Activated T-helper 1 cell treated with anti-CD3 and anti-CD28 coated beads, Interleukin-12 subunit alpha, Interleukin-12 subunit beta, Interleukin-2, Interleukin-4 antibody, amounts not matched to agents 30 ng/mL and 10 ng/mL and 1 ng/mL, durations not matched to agents 14 hours and 24 hours and 36 hours (primary cell): Measurements from ENCODE around the gene ADAMTSL2. TPM values are rescaled to one million over a fixed set of nuclear protein-coding genes. Genes with fewer than 3 reads are reported as not detected.

Source experiments
- DNase-seq: peaks from one replicate; pipeline ENCODE4 v3.0.0; 2021; ENCODE audit warnings: low spot score
- H3K27ac Mint-ChIP-seq: one replicate; pipeline ENCODE4 v1.8.0; 2021; ENCODE audit warnings: mild to moderate bottlenecking, mixed read lengths
- H3K27me3 Mint-ChIP-seq: one replicate; pipeline ENCODE4 v1.8.0; 2022; ENCODE audit warnings: mild to moderate bottlenecking, moderate library complexity, mixed read lengths; ENCODE audit not compliant: insufficient read depth
- H3K36me3 Mint-ChIP-seq: one replicate; pipeline ENCODE4 v1.8.0; 2021; ENCODE audit warnings: low read depth, mixed read lengths
- H3K4me1 Mint-ChIP-seq: one replicate; pipeline ENCODE4 v1.8.0; 2021; ENCODE audit warnings: low read depth, mixed read lengths
- H3K4me3 Mint-ChIP-seq: one replicate; pipeline ENCODE4 v1.8.0; 2021; ENCODE audit warnings: mild to moderate bottlenecking, moderate library complexity, mixed read lengths
- H3K9me3 Mint-ChIP-seq: one replicate; pipeline ENCODE4 v1.8.0; 2021; ENCODE audit warnings: mixed read lengths
- intact Hi-C: fragments of 100-400 bp; cut with micrococcal nuclease; formaldehyde crosslinking; loops from one replicate; pipeline ENCODE4 v1.15.1; 2024
- total RNA-seq: library from RNA; stranded (reverse); gene quantifications from 2 replicates; pipeline ENCODE4 v1.2.3, GENCODE V29; 2022

ADAMTSL2 gene
- total RNA-seq, 1 donor from 2014 or later: not detected

- Mint-ChIP-seq H3K4me3 (no peak overlapping the region), H3K9me3 (no peaks in the 10 kb centered on the region), H3K36me3 (no peaks in the 10 kb centered on the region), H3K27me3 (no peaks in the 10 kb centered on the region), H3K27ac (no peak overlapping the region), H3K4me1 (no peaks in the 10 kb centered on the region)
- DNase-seq: no peak
- intact Hi-C loops: no loop called here
Measured at GRCh38 chr9:133516256-133516960, 18.1 kb upstream of the ADAMTSL2 start.

- H3K27ac Mint-ChIP-seq: no peak overlapping the region
- no peak overlapping the region for H3K4me3 Mint-ChIP-seq
- no peaks in the 10 kb centered on the region for H3K9me3 Mint-ChIP-seq
- no peaks in the 10 kb centered on the region for H3K27me3 Mint-ChIP-seq
- H3K4me1 Mint-ChIP-seq: no peaks in the 10 kb centered on the region
- H3K36me3 Mint-ChIP-seq: no peaks in the 10 kb centered on the region
- intact Hi-C loops: no loop called here
- no peak for DNase-seq
Measured at GRCh38 chr9:133516961-133517350, 17.5 kb upstream of the ADAMTSL2 start.

- Mint-ChIP-seq H3K27me3 (no peaks in the 10 kb centered on the region), H3K36me3 (no peaks in the 10 kb centered on the region), H3K27ac (no peak overlapping the region), H3K9me3 (no peaks in the 10 kb centered on the region), H3K4me3 (no peak overlapping the region), H3K4me1 (no peaks in the 10 kb centered on the region)
- intact Hi-C loops: no loop called here
- no peak for DNase-seq
Measured at GRCh38 chr9:133517711-133518110, 16.8 kb upstream of the ADAMTSL2 start.

GRCh38 chr9:133518200-133518599 is 16.3 kb upstream of the ADAMTSL2 start:
- no peak for DNase-seq
- Mint-ChIP-seq H3K27ac (no peak overlapping the region), H3K9me3 (no peaks in the 10 kb centered on the region), H3K36me3 (no peaks in the 10 kb centered on the region), H3K27me3 (no peaks in the 10 kb centered on the region), H3K4me1 (no peaks in the 10 kb centered on the region), H3K4me3 (no peak overlapping the region)
- intact Hi-C loops: no loop called here

- no peaks in the 10 kb centered on the region for H3K9me3 Mint-ChIP-seq
- H3K27ac Mint-ChIP-seq: no peak overlapping the region
- DNase-seq: no peak
- no peaks in the 10 kb centered on the region for H3K4me1 Mint-ChIP-seq
- no peak overlapping the region for H3K4me3 Mint-ChIP-seq
- H3K36me3 Mint-ChIP-seq: no peaks in the 10 kb centered on the region
- intact Hi-C loops: no loop called here
- no peaks in the 10 kb centered on the region for H3K27me3 Mint-ChIP-seq
Measured at GRCh38 chr9:133518706-133519449, 15.6 kb upstream of the ADAMTSL2 start.

GRCh38 chr9:133519693-133520092 is 14.8 kb upstream of the ADAMTSL2 start:
- Mint-ChIP-seq H3K4me1 (no peaks in the 10 kb centered on the region), H3K27me3 (no peaks in the 10 kb centered on the region), H3K27ac (no peak overlapping the region), H3K9me3 (no peaks in the 10 kb centered on the region), H3K4me3 (no peak overlapping the region), H3K36me3 (no peaks in the 10 kb centered on the region)
- intact Hi-C loops: no loop called here
- no peak for DNase-seq

- no peak overlapping the region for H3K4me3 Mint-ChIP-seq
- intact Hi-C loops: no loop called here
Measured at GRCh38 chr9:133520121-133520835, 14.2 kb upstream of the ADAMTSL2 start.

GRCh38 chr9:133521122-133522072 is 13.1 kb upstream of the ADAMTSL2 start:
- Mint-ChIP-seq H3K36me3 (no peaks in the 10 kb centered on the region), H3K4me3 (no peak overlapping the region), H3K27ac (no peak overlapping the region), H3K4me1 (no peaks in the 10 kb centered on the region), H3K9me3 (no peaks in the 10 kb centered on the region), H3K27me3 (peaks cover 2% of the 10 kb centered on the region)
- intact Hi-C loops: no loop called here
- no peak for DNase-seq

More at GRCh38 chr9:133520121-133520835, 14.2 kb upstream of the ADAMTSL2 start:
- no peaks in the 10 kb centered on the region for H3K36me3 Mint-ChIP-seq
- no peak overlapping the region for H3K27ac Mint-ChIP-seq
- H3K27me3 Mint-ChIP-seq: no peaks in the 10 kb centered on the region
- DNase-seq: no peak
- H3K4me1 Mint-ChIP-seq: no peaks in the 10 kb centered on the region
- no peaks in the 10 kb centered on the region for H3K9me3 Mint-ChIP-seq

- no peak for DNase-seq
- Mint-ChIP-seq H3K27me3 (peaks cover 2% of the 10 kb centered on the region), H3K27ac (no peak overlapping the region), H3K4me3 (no peak overlapping the region), H3K9me3 (no peaks in the 10 kb centered on the region), H3K36me3 (no peaks in the 10 kb centered on the region), H3K4me1 (no peaks in the 10 kb centered on the region)
- intact Hi-C loops: no loop called here
Measured at GRCh38 chr9:133522073-133522910, 12.2 kb upstream of the ADAMTSL2 start.

- DNase-seq: no peak
- Mint-ChIP-seq H3K27me3 (peaks cover 2% of the 10 kb centered on the region), H3K36me3 (no peaks in the 10 kb centered on the region), H3K9me3 (no peaks in the 10 kb centered on the region), H3K27ac (no peak overlapping the region), H3K4me1 (no peaks in the 10 kb centered on the region), H3K4me3 (no peak overlapping the region)
- intact Hi-C loops: no loop called here
Measured at GRCh38 chr9:133523106-133523505, 11.4 kb upstream of the ADAMTSL2 start.

GRCh38 chr9:133524146-133524545 is 10.4 kb upstream of the ADAMTSL2 start:
- Mint-ChIP-seq H3K4me1 (no peaks in the 10 kb centered on the region), H3K4me3 (no peak overlapping the region), H3K27ac (no peak overlapping the region), H3K36me3 (no peaks in the 10 kb centered on the region), H3K9me3 (no peaks in the 10 kb centered on the region), H3K27me3 (peaks cover 2% of the 10 kb centered on the region)
- intact Hi-C loops: no loop called here
- no peak for DNase-seq
